HL-60 (cell line): ENCODE data around the gene UBP1.

Experiments used
- CTCF ChIP-seq: IDR thresholded peaks from one replicate; pipeline ENCODE4 v1.5.1; 2011; ENCODE audit warnings: low read length, control low read depth, inconsistent platforms; ENCODE audit not compliant: insufficient read depth
- POLR2AphosphoS5 ChIP-seq: IDR thresholded peaks from 2 replicates; pipeline ENCODE4 v1.6.1; 2012; ENCODE audit warnings: low read depth

GRCh38 chr3:33355611-33356010 is 84.6 kb downstream of the UBP1 start:
- TF ChIP-seq POLR2AphosphoS5 (no peak), CTCF (no peak)
